DND-41 (cell line): ENCODE data around the gene HGF.

Experiments used
- ATAC-seq: fragments of 200-7000 bp; cut with Tn5 transposase; 3 replicates; pipeline ENCODE4 v1.9.1; 2021; ENCODE audit warnings: low read depth; ENCODE audit not compliant: insufficient read depth
- DNase-seq: peaks from one replicate; pipeline ENCODE4 v3.0.0-alpha.2; 2020
- H2AFZ ChIP-seq: 2 replicates; pipeline ENCODE4 v1.6.0; 2012; ENCODE audit warnings: low read depth, low read length
- H3K27ac ChIP-seq: 2 replicates; pipeline ENCODE4 v1.5.1; 2012; ENCODE audit warnings: low read length, inconsistent platforms
- H3K27me3 ChIP-seq: fragments of 200-600 bp; sonication (generic); 2 replicates; pipeline ENCODE4 v1.6.0; 2012; ENCODE audit warnings: low read length, mild to moderate bottlenecking, inconsistent platforms; ENCODE audit not compliant: insufficient read depth, poor library complexity
- H3K36me3 ChIP-seq: 2 replicates; pipeline ENCODE4 v1.5.1; 2012; ENCODE audit warnings: low read length, inconsistent platforms; ENCODE audit not compliant: insufficient read depth
- H3K4me1 ChIP-seq: 2 replicates; pipeline ENCODE4 v1.5.1; 2012; ENCODE audit warnings: mild to moderate bottlenecking, low read length; ENCODE audit not compliant: insufficient read depth
- H3K4me2 ChIP-seq: 2 replicates; pipeline ENCODE4 v1.6.0; 2012; ENCODE audit warnings: mild to moderate bottlenecking, moderate library complexity, low read length, inconsistent platforms; ENCODE audit not compliant: insufficient read depth
- H3K4me3 ChIP-seq, 2 experiments: fragments of 200-600 bp in 1 of 2; shearing (Covaris generic) in 1 of 2; 2 replicates each; pipeline ENCODE4 v1.5.1; 2012 to 2016; ENCODE audit warnings: inconsistent platforms in 2 of 2, low read length in 2 of 2, mild to moderate bottlenecking in 2 of 2, low read depth in 1 of 2, moderate library complexity in 1 of 2
- H3K79me2 ChIP-seq: 2 replicates; pipeline ENCODE4 v1.6.0; 2012; ENCODE audit warnings: low read length, inconsistent platforms; ENCODE audit not compliant: insufficient read depth
- H3K9ac ChIP-seq: 2 replicates; pipeline ENCODE4 v1.6.0; 2012; ENCODE audit warnings: low read depth, mild to moderate bottlenecking, inconsistent platforms, low read length, moderate library complexity
- H3K9me3 ChIP-seq: 2 replicates; pipeline ENCODE4 v1.5.1; 2012; ENCODE audit warnings: low read length, moderate library complexity, mild to moderate bottlenecking, inconsistent platforms; ENCODE audit not compliant: insufficient read depth, severe bottlenecking
- H4K20me1 ChIP-seq: 2 replicates; pipeline ENCODE4 v1.6.0; 2012; ENCODE audit warnings: low read length; ENCODE audit not compliant: insufficient read depth
- CTCF ChIP-seq: IDR thresholded peaks from 2 replicates; pipeline ENCODE4 v1.5.1; 2012; ENCODE audit warnings: borderline replicate concordance, low read length, moderate library complexity, mild to moderate bottlenecking; ENCODE audit not compliant: poor library complexity, severe bottlenecking; ENCODE audit errors: extremely low read depth
- EZH2 ChIP-seq: IDR thresholded peaks from 3 replicates; pipeline ENCODE4 v1.6.1; 2012; ENCODE audit warnings: borderline replicate concordance, low read depth, mild to moderate bottlenecking, moderate library complexity, low read length, inconsistent platforms; ENCODE audit not compliant: severe bottlenecking

The HGF gene

GRCh38 chr7:81767926-81768325 is 1.9 kb downstream of the HGF start:
- H4K20me1 ChIP-seq, result no peaks in the 10 kb centered on the region
- no peaks in the 10 kb centered on the region for H3K36me3 ChIP-seq
- H2AFZ ChIP-seq, result no peak overlapping the region
- H3K9me3 ChIP-seq, result no peaks in the 10 kb centered on the region
- no peak overlapping the region for H3K9ac ChIP-seq
- no peaks in the 10 kb centered on the region for H3K4me1 ChIP-seq
- H3K4me2 ChIP-seq, result no peak overlapping the region
- DNase-seq (no peak), ATAC-seq (no peak)
- no peaks in the 10 kb centered on the region for H3K27me3 ChIP-seq
- no peak for TF ChIP-seq EZH2
- no peak for TF ChIP-seq CTCF
- H3K4me3 ChIP-seq, result no peak overlapping the region
- no peaks in the 10 kb centered on the region for H3K79me2 ChIP-seq
- H3K27ac ChIP-seq, result no peak overlapping the region

- Histone ChIP-seq H3K27ac (no peak overlapping the region), H3K4me2 (no peak overlapping the region), H3K4me1 (no peaks in the 10 kb centered on the region)
These were observed 8.0 kb downstream of the HGF start for GRCh38 chr7:81761821-81762220.

GRCh38 chr7:81761031-81761430 is 8.8 kb downstream of the HGF start:
- Histone ChIP-seq H3K9ac (no peak overlapping the region), H3K36me3 (no peaks in the 10 kb centered on the region), H3K79me2 (no peaks in the 10 kb centered on the region), H3K27ac (no peak overlapping the region), H3K4me1 (no peaks in the 10 kb centered on the region), H3K4me2 (no peak overlapping the region), H3K27me3 (no peaks in the 10 kb centered on the region), H4K20me1 (no peaks in the 10 kb centered on the region), H3K9me3 (no peaks in the 10 kb centered on the region), H2AFZ (no peak overlapping the region), H3K4me3 (no peak overlapping the region)
- TF ChIP-seq CTCF, result no peak
- no peak for TF ChIP-seq EZH2
- DNase-seq (no peak), ATAC-seq (no peak)

More at GRCh38 chr7:81761821-81762220, 8.0 kb downstream of the HGF start:
- Histone ChIP-seq H4K20me1 (no peaks in the 10 kb centered on the region), H3K27me3 (no peaks in the 10 kb centered on the region), H3K9me3 (no peaks in the 10 kb centered on the region), H3K4me3 (no peak overlapping the region), H3K79me2 (no peaks in the 10 kb centered on the region), H2AFZ (no peak overlapping the region), H3K36me3 (no peaks in the 10 kb centered on the region), H3K9ac (no peak overlapping the region)
- TF ChIP-seq EZH2 (no peak), CTCF (no peak)
- ATAC-seq (no peak), DNase-seq (no peak)

GRCh38 chr7:81754918-81755696 is 14.7 kb downstream of the HGF start:
- Histone ChIP-seq H2AFZ (no peak overlapping the region), H3K9ac (no peak overlapping the region), H3K79me2 (no peaks in the 10 kb centered on the region), H3K27me3 (no peaks in the 10 kb centered on the region), H4K20me1 (no peaks in the 10 kb centered on the region), H3K36me3 (no peaks in the 10 kb centered on the region), H3K4me3 (no peak overlapping the region), H3K4me2 (no peak overlapping the region), H3K27ac (no peak overlapping the region), H3K9me3 (no peaks in the 10 kb centered on the region), H3K4me1 (no peaks in the 10 kb centered on the region)
- DNase-seq (no peak), ATAC-seq (no peak)
- TF ChIP-seq EZH2, result no peak
- no peak for TF ChIP-seq CTCF
